C4-2B (cell line): Measurements from ENCODE around the gene DNAJC30.

Experiments used
- ZFX ChIP-seq: fragments of 450-650 bp; IDR thresholded peaks from 2 replicates; pipeline ENCODE4 v1.6.1; 2017
- TF ChIP-seq, protein P1 (sequence below): fragments of 450-650 bp; conservative IDR thresholded peaks from 2 replicates; pipeline ENCODE4 v1.5.1; 2017; ENCODE audit warnings: mild to moderate bottlenecking

DNA sequence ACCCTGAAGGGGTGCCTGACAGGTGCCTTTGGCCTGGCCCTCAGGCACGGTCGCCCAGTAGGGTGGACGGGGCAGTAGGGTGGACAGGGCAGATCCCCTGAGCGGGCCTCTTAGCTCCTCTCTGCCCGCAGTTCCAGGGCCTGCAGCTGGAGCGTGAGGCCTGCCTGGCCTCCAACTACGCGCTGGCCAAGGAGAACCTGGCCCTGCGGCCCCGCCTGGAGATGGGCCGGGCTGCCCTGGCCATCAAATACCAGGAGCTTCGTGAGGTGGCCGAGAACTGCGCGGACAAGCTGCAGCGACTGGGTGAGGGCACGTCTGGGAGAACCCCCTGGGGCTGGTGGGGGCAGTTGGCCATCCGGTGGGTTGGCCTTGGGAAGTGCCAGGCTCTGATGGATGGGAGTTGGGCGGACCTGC, 14.0 kb downstream of the DNAJC30 start:
- TF ChIP-seq, protein P1, sequence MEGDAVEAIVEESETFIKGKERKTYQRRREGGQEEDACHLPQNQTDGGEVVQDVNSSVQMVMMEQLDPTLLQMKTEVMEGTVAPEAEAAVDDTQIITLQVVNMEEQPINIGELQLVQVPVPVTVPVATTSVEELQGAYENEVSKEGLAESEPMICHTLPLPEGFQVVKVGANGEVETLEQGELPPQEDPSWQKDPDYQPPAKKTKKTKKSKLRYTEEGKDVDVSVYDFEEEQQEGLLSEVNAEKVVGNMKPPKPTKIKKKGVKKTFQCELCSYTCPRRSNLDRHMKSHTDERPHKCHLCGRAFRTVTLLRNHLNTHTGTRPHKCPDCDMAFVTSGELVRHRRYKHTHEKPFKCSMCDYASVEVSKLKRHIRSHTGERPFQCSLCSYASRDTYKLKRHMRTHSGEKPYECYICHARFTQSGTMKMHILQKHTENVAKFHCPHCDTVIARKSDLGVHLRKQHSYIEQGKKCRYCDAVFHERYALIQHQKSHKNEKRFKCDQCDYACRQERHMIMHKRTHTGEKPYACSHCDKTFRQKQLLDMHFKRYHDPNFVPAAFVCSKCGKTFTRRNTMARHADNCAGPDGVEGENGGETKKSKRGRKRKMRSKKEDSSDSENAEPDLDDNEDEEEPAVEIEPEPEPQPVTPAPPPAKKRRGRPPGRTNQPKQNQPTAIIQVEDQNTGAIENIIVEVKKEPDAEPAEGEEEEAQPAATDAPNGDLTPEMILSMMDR = no peak
- no peak for TF ChIP-seq ZFX
